DND-41 (cell line): ENCODE results near the gene MVB12B.

ENCODE experiments used
- CTCF ChIP-seq: IDR thresholded peaks from 2 replicates; pipeline ENCODE4 v1.5.1; 2012; ENCODE audit warnings: borderline replicate concordance, low read length, moderate library complexity, mild to moderate bottlenecking; ENCODE audit not compliant: poor library complexity, severe bottlenecking; ENCODE audit errors: extremely low read depth
- EZH2 ChIP-seq: IDR thresholded peaks from 3 replicates; pipeline ENCODE4 v1.6.1; 2012; ENCODE audit warnings: borderline replicate concordance, low read depth, mild to moderate bottlenecking, moderate library complexity, low read length, inconsistent platforms; ENCODE audit not compliant: severe bottlenecking

GRCh38 chr9:126401581-126401980, 75.0 kb downstream of the MVB12B start:
- TF ChIP-seq CTCF (no peak), EZH2 (no peak)
